HFF-Myc (cell line): Measurements from ENCODE around the gene OXTR.

ENCODE experiments used
- DNase-seq: peaks from one replicate; pipeline ENCODE4 v3.0.0-alpha.2; 2011; ENCODE audit warnings: low read depth; ENCODE audit errors: extremely low read depth
- H3K4me3 ChIP-seq: replicated peaks from 2 replicates; pipeline ENCODE4 v1.5.1; 2011; ENCODE audit warnings: low read depth, mild to moderate bottlenecking, control low read depth, low read length
- CTCF ChIP-seq: IDR thresholded peaks from 2 replicates; pipeline ENCODE4 v1.5.1; 2012; ENCODE audit warnings: mild to moderate bottlenecking, low read depth, low read length, control low read depth; ENCODE audit errors: missing control alignments

OXTR gene

GRCh38 chr3:8800016-8800415 lies 30.6 kb upstream of the OXTR start:
- no peak overlapping the region for H3K4me3 ChIP-seq
- no peak for DNase-seq
- no peak for TF ChIP-seq CTCF

GRCh38 chr3:8794247-8794646 lies 24.8 kb upstream of the OXTR start:
- TF ChIP-seq CTCF: no peak
- no peak overlapping the region for H3K4me3 ChIP-seq
- DNase-seq: no peak

GRCh38 chr3:8793242-8793641 lies 23.8 kb upstream of the OXTR start:
- no peak for TF ChIP-seq CTCF
- no peak for DNase-seq

GRCh38 chr3:8790529-8790928 lies 21.1 kb upstream of the OXTR start:
- no peak for TF ChIP-seq CTCF
- DNase-seq: no peak
- H3K4me3 ChIP-seq: no peak overlapping the region

More at GRCh38 chr3:8793242-8793641, 23.8 kb upstream of the OXTR start:
- H3K4me3 ChIP-seq: no peak overlapping the region

GRCh38 chr3:8784676-8785435 lies 15.4 kb upstream of the OXTR start:
- TF ChIP-seq CTCF: no peak
- DNase-seq: no peak

GRCh38 chr3:8780279-8780678 lies 10.9 kb upstream of the OXTR start:
- DNase-seq: no peak
- no peak overlapping the region for H3K4me3 ChIP-seq
- TF ChIP-seq CTCF: no peak

More at GRCh38 chr3:8784676-8785435, 15.4 kb upstream of the OXTR start:
- H3K4me3 ChIP-seq: no peak overlapping the region

- no peak for TF ChIP-seq CTCF
- DNase-seq: no peak
- no peak overlapping the region for H3K4me3 ChIP-seq
These were observed 9.1 kb upstream of the OXTR start for GRCh38 chr3:8778475-8778874.
